Natural killer cell (primary cell): ENCODE measurements around the gene CAB39. TPM values are rescaled to one million over a fixed set of nuclear protein-coding genes. Genes with fewer than 3 reads are reported as not detected.
A peak's percentile ranks its signal among the peaks of the same experiment; 100 is the strongest.

ENCODE experiments used
- ATAC-seq, 3 donors: fragments of 150-1000 bp in 2 of 3; fragments of 200-7000 bp in 1 of 3; cut with Tn5 transposase; 1 replicate in 1 of 3; 2 replicates in 2 of 3; pipeline ENCODE4 v1.10.0; 2021; ENCODE audit warnings: mild to moderate bottlenecking in 2 of 3, moderate library complexity in 2 of 3
- DNase-seq, 2 donors: peaks; one replicate each; pipeline versions ENCODE4 v3.0.0 to v3.0.0-alpha.2; 2013 to 2021; ENCODE audit warnings: mixed read lengths in 1 of 2
- H3K27ac ChIP-seq: one replicate; pipeline ENCODE4 v1.5.1; 2013; ENCODE audit warnings: mild to moderate bottlenecking, low read length
- H3K27me3 ChIP-seq: one replicate; pipeline ENCODE4 v1.6.1; 2013; ENCODE audit warnings: low read length; ENCODE audit not compliant: control insufficient read depth, insufficient read depth
- H3K36me3 ChIP-seq: one replicate; pipeline ENCODE4 v1.6.1; 2013; ENCODE audit warnings: low read length; ENCODE audit not compliant: control insufficient read depth, insufficient read depth
- H3K4me1 ChIP-seq: one replicate; pipeline ENCODE4 v1.6.1; 2013; ENCODE audit warnings: low read length; ENCODE audit not compliant: control insufficient read depth, insufficient read depth
- H3K4me3 ChIP-seq: one replicate; pipeline ENCODE4 v1.5.1; 2013; ENCODE audit warnings: low read length
- H3K9me3 ChIP-seq: one replicate; pipeline ENCODE4 v1.6.1; 2013; ENCODE audit warnings: low read length; ENCODE audit not compliant: control insufficient read depth, insufficient read depth
- H3K27ac Mint-ChIP-seq, 2 donors: one replicate each; pipeline ENCODE4 v1.8.0; 2022; ENCODE audit warnings: mild to moderate bottlenecking in 2 of 2, mixed read lengths in 2 of 2, moderate library complexity in 1 of 2
- H3K27me3 Mint-ChIP-seq, 2 donors: one replicate each; pipeline ENCODE4 v1.8.0; 2022; ENCODE audit warnings: low read depth in 2 of 2, mixed read lengths in 2 of 2
- H3K36me3 Mint-ChIP-seq: one replicate; pipeline ENCODE4 v1.8.0; 2022; ENCODE audit warnings: mixed read lengths
- H3K4me1 Mint-ChIP-seq, 2 donors: one replicate each; pipeline ENCODE4 v1.8.0; 2022; ENCODE audit warnings: mixed read lengths in 2 of 2
- H3K4me3 Mint-ChIP-seq: one replicate; pipeline ENCODE4 v1.8.0; 2022; ENCODE audit warnings: mild to moderate bottlenecking, moderate library complexity, mixed read lengths
- H3K9me3 Mint-ChIP-seq, 2 donors: one replicate each; pipeline ENCODE4 v1.8.0; 2022; ENCODE audit warnings: mixed read lengths in 2 of 2
- WGBS: methylation state at CpG from one replicate; pipeline ENCODE4 v1.1.7; 2013; ENCODE audit warnings: missing lambda C conversion rate; ENCODE audit not compliant: insufficient coverage; 5-methylcytosine and 5-hydroxymethylcytosine counted together
- intact Hi-C: fragments of 100-400 bp; cut with micrococcal nuclease; formaldehyde crosslinking; loops from one replicate; pipeline ENCODE4 v1.14.2; 2022
- total RNA-seq, 4 donors: library from RNA; stranded (reverse); fragments of 120-200 nt in 1 of 4; gene quantifications; one replicate each; pipeline versions ENCODE4 v1.2.3 to v1.2.4, GENCODE V29; 2013 to 2022
- TF ChIP-seq, protein P1 (sequence below): fragments of 200-600 bp; IDR thresholded peaks from one replicate; pipeline ENCODE4 v1.8.0; 2022; ENCODE audit warnings: antibody characterized with exemption

The CAB39 gene
- total RNA-seq, 3 donors from 2014 or later (not counting 1 experiment from before 2014, with no cell fraction given) = 75.4 to 96.5 (median 90.5) TPM

DNA sequence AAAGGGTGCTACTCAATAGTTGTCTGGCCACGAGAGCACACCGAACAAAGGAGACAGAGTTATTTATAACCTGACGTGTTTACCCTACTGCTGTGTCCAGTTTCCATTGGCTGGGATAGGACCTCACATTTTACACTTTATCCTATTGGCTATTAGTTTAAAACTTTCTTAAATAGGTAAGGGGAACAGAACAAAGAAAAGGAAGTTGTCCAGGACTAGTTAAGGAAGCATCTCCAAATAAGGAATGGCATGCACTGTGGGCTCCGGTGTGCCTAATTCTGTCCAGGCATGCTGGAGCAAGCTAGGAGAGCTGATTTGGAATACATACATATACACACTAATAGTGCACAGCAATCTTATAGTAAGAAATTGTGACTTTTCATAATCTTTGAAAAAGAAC lies 72.2 kb downstream of the CAB39 start:
- intact Hi-C loops = no loop called here
- Histone ChIP-seq H3K4me3 (no peak overlapping the region), H3K9me3 (no peaks in the 10 kb centered on the region), H3K27ac (no peak overlapping the region), H3K4me1 (peaks cover 32% of the 10 kb centered on the region), H3K27me3 (no peaks in the 10 kb centered on the region), H3K36me3 (peaks cover 13% of the 10 kb centered on the region)
- TF ChIP-seq, protein P1, sequence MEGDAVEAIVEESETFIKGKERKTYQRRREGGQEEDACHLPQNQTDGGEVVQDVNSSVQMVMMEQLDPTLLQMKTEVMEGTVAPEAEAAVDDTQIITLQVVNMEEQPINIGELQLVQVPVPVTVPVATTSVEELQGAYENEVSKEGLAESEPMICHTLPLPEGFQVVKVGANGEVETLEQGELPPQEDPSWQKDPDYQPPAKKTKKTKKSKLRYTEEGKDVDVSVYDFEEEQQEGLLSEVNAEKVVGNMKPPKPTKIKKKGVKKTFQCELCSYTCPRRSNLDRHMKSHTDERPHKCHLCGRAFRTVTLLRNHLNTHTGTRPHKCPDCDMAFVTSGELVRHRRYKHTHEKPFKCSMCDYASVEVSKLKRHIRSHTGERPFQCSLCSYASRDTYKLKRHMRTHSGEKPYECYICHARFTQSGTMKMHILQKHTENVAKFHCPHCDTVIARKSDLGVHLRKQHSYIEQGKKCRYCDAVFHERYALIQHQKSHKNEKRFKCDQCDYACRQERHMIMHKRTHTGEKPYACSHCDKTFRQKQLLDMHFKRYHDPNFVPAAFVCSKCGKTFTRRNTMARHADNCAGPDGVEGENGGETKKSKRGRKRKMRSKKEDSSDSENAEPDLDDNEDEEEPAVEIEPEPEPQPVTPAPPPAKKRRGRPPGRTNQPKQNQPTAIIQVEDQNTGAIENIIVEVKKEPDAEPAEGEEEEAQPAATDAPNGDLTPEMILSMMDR = no peak
- H3K27me3 Mint-ChIP-seq = no peaks in the 10 kb centered on the region
- peaks cover 15% of the 10 kb centered on the region for H3K36me3 Mint-ChIP-seq
- WGBS = 98% methylated on average over 4 of the region's 4 CpGs
- H3K9me3 Mint-ChIP-seq = peaks cover 3 to 9% of the 10 kb centered on the region in 2 donors
- ATAC-seq (no peak), DNase-seq (no peak)
- peak overlapping the region in 1 of 2 donors; percentile 39 for H3K27ac Mint-ChIP-seq
- peaks cover 80 to 81% of the 10 kb centered on the region in 2 donors for H3K4me1 Mint-ChIP-seq
- peak overlapping the region; percentile 14 for H3K4me3 Mint-ChIP-seq

DNA sequence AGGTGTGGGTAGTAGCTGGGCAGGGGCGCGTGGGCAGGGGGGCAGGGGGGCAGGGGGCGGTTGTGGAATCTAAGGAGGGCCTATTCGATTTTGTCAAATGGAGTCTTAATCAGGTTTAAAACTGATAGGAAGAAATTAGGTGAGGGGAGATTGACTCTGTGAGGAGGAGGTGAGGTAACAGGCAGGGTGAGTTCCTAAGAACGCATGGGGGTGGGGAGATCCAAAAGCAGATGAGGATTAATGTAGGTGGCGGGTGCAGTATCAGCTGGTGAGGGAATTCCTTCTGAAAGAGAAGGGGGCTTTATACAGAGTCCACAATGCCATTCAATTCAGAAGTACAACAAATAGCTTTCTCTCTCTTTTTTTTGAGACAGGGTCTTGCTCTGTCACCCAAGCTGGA lies 72.7 kb downstream of the CAB39 start:
- Histone ChIP-seq H3K36me3 (peaks cover 19% of the 10 kb centered on the region), H3K27ac (no peak overlapping the region), H3K9me3 (no peaks in the 10 kb centered on the region), H3K4me1 (peaks cover 29% of the 10 kb centered on the region), H3K4me3 (no peak overlapping the region), H3K27me3 (no peaks in the 10 kb centered on the region)
- TF ChIP-seq, protein P1 = no peak
- over 99% methylated on average over 5 of the region's 6 CpGs for WGBS
- intact Hi-C loops = no loop called here
- DNase-seq (no peak), ATAC-seq (no peak)
- Mint-ChIP-seq H3K4me1 (peaks cover 80 to 81% of the 10 kb centered on the region in 2 donors), H3K36me3 (peaks cover 16% of the 10 kb centered on the region), H3K27ac (peak overlapping the region in 1 of 2 donors; percentile 39), H3K4me3 (no peak overlapping the region), H3K9me3 (peaks cover 3 to 9% of the 10 kb centered on the region in 2 donors), H3K27me3 (no peaks in the 10 kb centered on the region)

DNA sequence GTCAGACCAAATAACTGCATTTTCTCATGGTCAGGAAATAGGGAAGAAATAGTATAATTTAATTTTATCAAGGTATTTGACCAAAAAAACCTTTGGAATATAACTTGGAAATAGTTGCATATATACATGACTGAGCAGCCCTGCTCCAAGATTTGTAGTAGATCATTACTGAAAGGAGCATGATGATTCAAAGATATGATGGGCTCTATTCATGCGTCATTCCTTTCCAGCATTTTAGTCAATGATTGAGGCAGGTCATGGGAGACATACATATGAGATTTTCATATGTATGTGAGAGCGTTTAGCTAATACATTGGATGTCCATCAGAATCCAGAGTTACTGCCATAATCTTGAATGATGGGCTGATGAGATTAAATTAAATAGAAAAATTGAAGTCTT lies 74.5 kb downstream of the CAB39 start:
- peaks cover 3 to 9% of the 10 kb centered on the region in 2 donors for H3K9me3 Mint-ChIP-seq
- H3K4me1 ChIP-seq = peaks cover 13% of the 10 kb centered on the region
- peaks cover 24% of the 10 kb centered on the region for H3K36me3 Mint-ChIP-seq
- H3K27ac Mint-ChIP-seq = peak overlapping the region in 1 of 2 donors; percentile 27
- H3K4me3 ChIP-seq = no peak overlapping the region
- TF ChIP-seq, protein P1 = no peak
- no peaks in the 10 kb centered on the region for H3K27me3 Mint-ChIP-seq
- H3K9me3 ChIP-seq = no peaks in the 10 kb centered on the region
- H3K4me1 Mint-ChIP-seq = peaks cover 72 to 75% of the 10 kb centered on the region in 2 donors
- H3K36me3 ChIP-seq = peaks cover 35% of the 10 kb centered on the region
- H3K27me3 ChIP-seq = no peaks in the 10 kb centered on the region
- DNase-seq (no peak), ATAC-seq (no peak)
- intact Hi-C loops = no loop called here
- H3K4me3 Mint-ChIP-seq = no peak overlapping the region
- no peak overlapping the region for H3K27ac ChIP-seq
- WGBS = 100% methylated on average over 2 of the region's 2 CpGs

DNA sequence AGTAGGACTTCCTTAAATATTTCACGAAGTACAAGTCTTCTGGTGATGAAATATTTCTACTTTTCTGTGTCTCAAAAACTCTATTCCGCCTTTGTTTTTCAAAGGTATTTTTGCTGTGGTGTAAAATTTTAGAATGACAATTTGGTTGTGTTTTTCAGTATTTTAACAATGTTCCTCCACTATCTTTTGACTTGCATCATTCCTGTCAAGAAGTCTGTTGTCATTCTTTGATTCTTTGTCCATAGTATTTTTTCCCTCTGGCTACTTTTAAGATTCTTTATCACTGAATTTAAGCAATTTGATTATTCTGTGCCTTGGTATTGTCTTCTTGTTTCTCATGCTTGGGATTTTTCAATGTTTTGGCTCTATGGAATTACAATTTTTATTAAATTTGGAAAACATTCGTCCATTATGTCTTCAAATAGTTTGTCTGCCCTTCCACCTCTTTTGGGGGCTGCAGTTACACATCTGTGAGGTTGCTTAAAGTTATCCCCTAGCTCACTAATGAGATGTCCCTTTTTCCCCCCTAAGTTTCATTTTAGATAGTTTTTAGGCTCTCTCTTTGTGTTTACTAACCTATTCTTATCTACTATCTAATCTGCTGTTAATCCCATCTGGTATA lies 76.0 kb downstream of the CAB39 start:
- Mint-ChIP-seq H3K4me3 (no peak overlapping the region), H3K36me3 (peaks cover 24% of the 10 kb centered on the region), H3K9me3 (peaks cover 3 to 9% of the 10 kb centered on the region in 2 donors), H3K4me1 (peaks cover 77 to 79% of the 10 kb centered on the region in 2 donors), H3K27me3 (no peaks in the 10 kb centered on the region), H3K27ac (no peak overlapping the region)
- 94% methylated on average over 2 of the region's 3 CpGs for WGBS
- TF ChIP-seq, protein P1 = no peak
- no peak for ATAC-seq
- Histone ChIP-seq H3K27me3 (no peaks in the 10 kb centered on the region), H3K36me3 (peaks cover 44% of the 10 kb centered on the region), H3K27ac (no peak overlapping the region), H3K9me3 (no peaks in the 10 kb centered on the region), H3K4me1 (peaks cover 6% of the 10 kb centered on the region), H3K4me3 (no peak overlapping the region)
- no peak for DNase-seq
- intact Hi-C loops = no loop called here
